Progenitor cell of endocrine pancreas (in vitro differentiated cells): ENCODE measurements around the gene PHACTR4. TPM values are rescaled to one million over a fixed set of nuclear protein-coding genes. Genes with fewer than 3 reads are reported as not detected.
A peak's percentile ranks its signal among the peaks of the same experiment; 100 is the strongest.
"Not testable (repeated sequence)": the region's sequence is repeated elsewhere in the genome, so short reads cannot be mapped to it uniquely, and the experiment has no call there.

Experiments used
- DNase-seq: peaks from one replicate; pipeline ENCODE4 v3.0.0; 2021; ENCODE audit warnings: low spot score; ENCODE audit not compliant: unreplicated experiment
- H3K27ac Mint-ChIP-seq: 2 replicates; pipeline ENCODE4 v1.8.0; 2021; ENCODE audit warnings: mild to moderate bottlenecking, moderate library complexity, mixed read lengths
- H3K27me3 Mint-ChIP-seq: 2 replicates; pipeline ENCODE4 v1.8.0; 2021; ENCODE audit warnings: mixed read lengths
- H3K36me3 Mint-ChIP-seq: 2 replicates; pipeline ENCODE4 v1.8.0; 2022; ENCODE audit warnings: mixed read lengths; ENCODE audit not compliant: insufficient read depth
- H3K4me1 Mint-ChIP-seq: 2 replicates; pipeline ENCODE4 v1.8.0; 2021; ENCODE audit warnings: low read depth, mixed read lengths
- H3K4me3 Mint-ChIP-seq: 2 replicates; pipeline ENCODE4 v1.8.0; 2021; ENCODE audit warnings: low read depth, mild to moderate bottlenecking, moderate library complexity, mixed read lengths
- H3K9me3 Mint-ChIP-seq: 2 replicates; pipeline ENCODE4 v1.8.0; 2021; ENCODE audit warnings: low read depth, mixed read lengths
- total RNA-seq: library from RNA; stranded (reverse); gene quantifications from 2 replicates; pipeline ENCODE4 v1.2.1, GENCODE V29; 2021
- TF ChIP-seq, protein P1 (sequence below): fragments of 200-600 bp; sonication (generic); IDR thresholded peaks from one replicate; pipeline ENCODE4 v1.5.0; 2021; ENCODE audit warnings: antibody characterized with exemption, mild to moderate bottlenecking; ENCODE audit not compliant: unreplicated experiment

PHACTR4 gene
- total RNA-seq, 1 donor from 2014 or later = 80.6 TPM

DNA sequence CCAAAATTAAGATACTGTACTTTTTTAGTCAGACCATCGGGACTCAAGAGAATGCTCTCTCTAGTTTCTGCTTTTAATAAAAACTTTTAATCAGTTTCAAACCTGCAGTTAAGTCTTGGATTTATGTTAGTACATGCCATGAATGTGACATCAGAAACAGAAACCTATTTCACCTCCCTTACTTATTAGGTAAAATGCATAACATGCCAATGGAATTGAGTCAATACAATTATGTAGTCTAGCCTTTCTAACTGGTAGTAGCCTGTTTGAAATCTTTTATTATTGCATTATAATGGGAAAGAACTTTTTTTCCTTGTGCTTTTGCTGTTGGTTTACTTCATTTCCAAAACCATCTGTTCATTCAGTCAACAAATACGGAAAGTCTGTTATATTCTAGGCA lies 4.8 kb downstream of the PHACTR4 start:
- H3K9me3 Mint-ChIP-seq = peaks cover 3% of the 10 kb centered on the region

DNA sequence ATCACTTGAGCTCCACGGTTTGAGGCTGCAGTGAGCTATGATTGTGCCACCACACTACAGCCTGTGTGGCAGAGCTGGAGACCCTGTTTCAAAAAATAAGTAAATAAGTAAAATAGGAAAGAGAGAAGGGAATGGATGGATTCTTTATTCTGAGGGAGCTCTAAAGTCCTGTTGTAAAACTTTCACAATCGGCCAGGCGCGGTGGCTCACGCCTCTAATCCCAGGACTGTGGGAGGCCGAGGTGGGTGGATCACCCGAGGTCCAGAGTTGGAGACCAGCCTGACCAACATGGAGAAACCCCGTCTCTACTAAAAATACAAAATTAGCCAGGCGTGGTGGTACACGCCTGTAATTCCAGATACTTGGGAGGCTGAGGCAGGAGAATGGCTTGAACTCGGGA lies 6.1 kb downstream of the PHACTR4 start:
- not testable (repeated sequence) for H3K27ac Mint-ChIP-seq, DNase-seq, H3K36me3 Mint-ChIP-seq, H3K27me3 Mint-ChIP-seq, H3K9me3 Mint-ChIP-seq, H3K4me3 Mint-ChIP-seq
- peaks cover 19% of the 10 kb centered on the region for H3K4me1 Mint-ChIP-seq

More for the DNA sequence above, 4.8 kb downstream of the PHACTR4 start:
- H3K4me3 Mint-ChIP-seq = no peak overlapping the region
- DNase-seq = no peak
- TF ChIP-seq, protein P1, sequence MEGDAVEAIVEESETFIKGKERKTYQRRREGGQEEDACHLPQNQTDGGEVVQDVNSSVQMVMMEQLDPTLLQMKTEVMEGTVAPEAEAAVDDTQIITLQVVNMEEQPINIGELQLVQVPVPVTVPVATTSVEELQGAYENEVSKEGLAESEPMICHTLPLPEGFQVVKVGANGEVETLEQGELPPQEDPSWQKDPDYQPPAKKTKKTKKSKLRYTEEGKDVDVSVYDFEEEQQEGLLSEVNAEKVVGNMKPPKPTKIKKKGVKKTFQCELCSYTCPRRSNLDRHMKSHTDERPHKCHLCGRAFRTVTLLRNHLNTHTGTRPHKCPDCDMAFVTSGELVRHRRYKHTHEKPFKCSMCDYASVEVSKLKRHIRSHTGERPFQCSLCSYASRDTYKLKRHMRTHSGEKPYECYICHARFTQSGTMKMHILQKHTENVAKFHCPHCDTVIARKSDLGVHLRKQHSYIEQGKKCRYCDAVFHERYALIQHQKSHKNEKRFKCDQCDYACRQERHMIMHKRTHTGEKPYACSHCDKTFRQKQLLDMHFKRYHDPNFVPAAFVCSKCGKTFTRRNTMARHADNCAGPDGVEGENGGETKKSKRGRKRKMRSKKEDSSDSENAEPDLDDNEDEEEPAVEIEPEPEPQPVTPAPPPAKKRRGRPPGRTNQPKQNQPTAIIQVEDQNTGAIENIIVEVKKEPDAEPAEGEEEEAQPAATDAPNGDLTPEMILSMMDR = no peak
- H3K36me3 Mint-ChIP-seq = peaks cover 5% of the 10 kb centered on the region
- peak overlapping the region; percentile 56 for H3K27ac Mint-ChIP-seq
- H3K4me1 Mint-ChIP-seq = peaks cover 19% of the 10 kb centered on the region
- no peaks in the 10 kb centered on the region for H3K27me3 Mint-ChIP-seq

DNA sequence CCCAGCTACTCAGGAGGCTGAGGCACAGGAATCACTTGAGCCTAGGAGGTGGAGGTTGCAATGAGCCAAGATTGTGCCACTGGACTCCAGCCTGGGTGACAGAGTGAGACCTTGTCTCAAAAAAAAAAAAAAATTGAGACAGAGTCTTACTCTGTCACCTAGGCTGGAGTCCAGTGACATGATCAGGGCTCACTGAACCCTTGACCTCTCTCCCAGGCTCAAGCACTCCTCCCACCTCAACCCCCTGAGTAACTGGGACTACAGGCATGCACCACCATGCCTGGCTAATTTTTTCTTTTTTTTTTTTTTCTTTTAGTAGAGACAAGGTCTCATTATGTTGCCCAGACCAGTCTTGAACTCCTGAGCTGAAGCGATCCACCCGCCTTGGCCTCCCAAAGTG lies 6.7 kb downstream of the PHACTR4 start:
- Mint-ChIP-seq H3K4me1 (peaks cover 16% of the 10 kb centered on the region), H3K27ac (peak overlapping the region; percentile 95), H3K36me3 (peaks cover 12% of the 10 kb centered on the region)
- H3K27me3 Mint-ChIP-seq, H3K4me3 Mint-ChIP-seq, H3K9me3 Mint-ChIP-seq, DNase-seq: not testable (repeated sequence)

DNA sequence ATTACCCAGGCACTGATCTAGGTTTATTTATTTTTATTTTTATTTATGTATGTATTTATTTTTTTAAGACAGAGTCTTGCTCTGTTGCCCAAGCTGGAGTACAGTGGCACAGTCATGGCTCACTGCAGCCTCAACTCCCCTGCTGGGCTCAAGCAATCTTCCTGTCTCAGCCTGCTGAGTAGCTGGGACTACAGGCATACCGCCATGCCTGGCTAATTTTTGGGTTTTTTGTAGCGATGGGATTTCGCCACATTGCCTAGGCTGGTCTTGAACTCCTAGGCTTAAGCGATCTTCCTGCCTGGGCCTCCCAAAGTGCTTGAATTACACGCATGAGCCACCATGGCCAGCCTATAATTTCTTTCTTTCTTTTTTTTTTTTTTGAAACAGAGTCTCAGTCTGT lies 9.4 kb downstream of the PHACTR4 start:
- Mint-ChIP-seq H3K36me3 (peaks cover 23% of the 10 kb centered on the region), H3K9me3 (peaks cover 3% of the 10 kb centered on the region), H3K27me3 (no peaks in the 10 kb centered on the region), H3K27ac (no peak overlapping the region), H3K4me3 (no peak overlapping the region), H3K4me1 (peaks cover 13% of the 10 kb centered on the region)
- TF ChIP-seq, protein P1 = no peak
- no peak for DNase-seq

DNA sequence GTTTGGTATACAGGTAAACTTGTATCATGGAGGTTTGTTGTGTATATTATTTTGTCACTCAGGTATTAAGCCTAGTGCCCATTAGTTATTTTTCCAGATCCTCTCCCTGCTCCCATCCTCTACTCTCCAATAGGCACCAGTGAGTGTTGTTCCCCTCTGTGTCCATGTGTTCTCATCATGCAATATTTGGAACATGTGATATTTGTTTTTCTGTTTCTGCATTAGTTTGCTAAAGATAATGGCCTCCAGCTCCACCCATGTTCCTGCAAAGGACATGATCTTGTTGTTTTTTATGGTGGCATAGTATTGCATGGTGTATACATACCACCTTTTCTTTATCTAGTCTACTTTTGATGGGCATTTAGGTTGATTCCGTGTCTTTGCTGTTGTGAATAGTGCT lies 10.9 kb downstream of the PHACTR4 start:
- Mint-ChIP-seq H3K27me3 (no peaks in the 10 kb centered on the region), H3K27ac (no peak overlapping the region), H3K36me3 (peaks cover 26% of the 10 kb centered on the region), H3K4me1 (peaks cover 3% of the 10 kb centered on the region), H3K9me3 (peaks cover 3% of the 10 kb centered on the region), H3K4me3 (no peak overlapping the region)
- no peak for DNase-seq
- TF ChIP-seq, protein P1 = no peak

DNA sequence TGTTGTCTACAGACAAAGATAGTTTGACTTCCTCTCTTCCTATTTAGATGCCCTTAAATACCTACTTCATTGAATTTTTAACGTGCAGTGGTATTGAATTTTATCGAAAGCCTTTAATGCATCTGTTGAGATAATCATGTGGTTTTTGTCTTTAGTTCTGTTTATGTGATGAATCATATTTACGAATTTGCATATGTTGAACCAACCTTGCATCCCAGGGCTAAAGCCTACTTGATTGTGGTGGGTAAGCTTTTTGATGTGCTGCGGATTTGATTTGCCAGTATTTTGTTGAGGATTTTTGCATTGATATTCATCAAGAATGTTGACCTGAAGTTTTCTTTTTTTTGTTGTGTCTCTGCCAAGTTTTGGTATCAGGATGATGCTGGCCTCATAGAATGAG lies 14.2 kb downstream of the PHACTR4 start:
- not testable (repeated sequence) for DNase-seq, H3K4me3 Mint-ChIP-seq, H3K9me3 Mint-ChIP-seq, H3K4me1 Mint-ChIP-seq, H3K27ac Mint-ChIP-seq, H3K27me3 Mint-ChIP-seq
- H3K36me3 Mint-ChIP-seq = peaks cover 25% of the 10 kb centered on the region

DNA sequence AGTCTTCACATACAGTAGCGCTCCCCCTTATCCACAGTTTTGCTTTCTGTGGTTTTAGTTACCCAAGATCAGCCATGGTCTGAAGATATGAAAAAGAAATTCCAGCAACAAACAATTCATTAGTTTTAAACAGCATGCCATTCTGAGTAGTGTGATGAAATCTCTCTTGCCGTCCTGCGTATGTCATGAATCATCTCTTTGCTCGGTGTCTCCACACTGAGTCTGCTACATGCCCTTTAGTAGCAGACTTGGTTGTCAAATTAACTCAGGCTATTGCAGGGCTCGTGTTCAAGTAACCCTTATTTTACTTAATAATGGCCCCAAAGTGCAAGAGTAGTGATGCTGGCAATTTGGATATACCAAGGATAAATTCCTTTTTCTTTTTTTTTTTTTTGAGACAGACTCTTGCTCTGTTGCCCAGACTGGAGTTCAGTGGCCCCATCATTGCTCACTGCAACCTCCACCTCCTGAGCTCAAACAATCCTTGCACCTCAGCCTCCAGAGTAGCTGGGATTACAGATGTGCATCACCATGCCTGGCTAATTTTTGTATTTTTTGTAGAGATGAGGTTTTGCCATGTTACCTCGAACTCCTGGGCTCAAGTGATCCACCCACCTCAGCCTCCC lies 22.6 kb downstream of the PHACTR4 start:
- Mint-ChIP-seq H3K27me3 (no peaks in the 10 kb centered on the region), H3K4me3 (no peak overlapping the region), H3K4me1 (no peaks in the 10 kb centered on the region), H3K9me3 (peaks cover 5% of the 10 kb centered on the region), H3K27ac (no peak overlapping the region), H3K36me3 (peaks cover 11% of the 10 kb centered on the region)
- TF ChIP-seq, protein P1 = no peak
- no peak for DNase-seq
